Epidermal melanocyte (primary cell): ENCODE measurements around the gene SLC2A9.

Experiments used
- DNase-seq: peaks from one replicate; pipeline ENCODE4 v3.0.0; 2011; ENCODE audit warnings: low spot score; ENCODE audit not compliant: insufficient read length

The SLC2A9 gene

DNA sequence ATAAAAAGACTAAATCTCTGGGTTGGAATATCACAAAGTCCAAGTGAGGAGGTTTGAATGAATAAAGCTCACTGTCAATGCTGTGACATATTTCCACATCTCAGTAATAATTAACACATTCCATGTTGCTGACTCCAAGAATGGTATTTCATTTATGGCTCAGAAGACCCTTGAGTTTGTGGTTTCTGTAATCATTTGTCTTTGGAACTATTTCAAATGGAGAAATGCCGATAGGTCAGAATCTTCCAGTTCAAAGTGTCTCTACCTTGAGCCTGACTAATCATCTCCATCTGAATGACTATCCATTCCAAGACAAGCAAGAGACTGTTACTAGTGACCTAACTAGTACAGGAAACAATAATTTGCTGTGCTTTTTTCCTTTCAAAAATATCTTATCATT is 24.2 kb upstream of the SLC2A9 start:
- DNase-seq, result no peak

DNA sequence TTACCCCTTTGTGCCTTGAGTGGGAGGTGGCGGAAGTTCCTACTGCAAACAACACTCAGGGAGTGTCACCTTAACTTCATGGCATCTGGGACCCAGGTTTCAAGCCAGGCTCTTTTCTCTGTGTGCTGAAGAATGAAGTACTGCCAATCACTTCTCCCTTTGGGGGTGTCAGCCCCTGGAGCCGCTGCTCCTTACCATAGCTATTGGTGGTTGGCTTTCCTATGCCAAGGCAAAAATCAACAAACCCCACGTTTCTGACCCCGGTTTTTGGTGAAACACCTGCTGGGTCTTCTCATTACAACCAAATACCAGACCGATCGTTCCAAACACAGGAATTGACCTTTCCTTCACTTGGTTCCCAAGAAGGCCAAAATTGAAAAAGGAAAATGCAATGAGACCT is 19.7 kb upstream of the SLC2A9 start:
- DNase-seq, result no peak

DNA sequence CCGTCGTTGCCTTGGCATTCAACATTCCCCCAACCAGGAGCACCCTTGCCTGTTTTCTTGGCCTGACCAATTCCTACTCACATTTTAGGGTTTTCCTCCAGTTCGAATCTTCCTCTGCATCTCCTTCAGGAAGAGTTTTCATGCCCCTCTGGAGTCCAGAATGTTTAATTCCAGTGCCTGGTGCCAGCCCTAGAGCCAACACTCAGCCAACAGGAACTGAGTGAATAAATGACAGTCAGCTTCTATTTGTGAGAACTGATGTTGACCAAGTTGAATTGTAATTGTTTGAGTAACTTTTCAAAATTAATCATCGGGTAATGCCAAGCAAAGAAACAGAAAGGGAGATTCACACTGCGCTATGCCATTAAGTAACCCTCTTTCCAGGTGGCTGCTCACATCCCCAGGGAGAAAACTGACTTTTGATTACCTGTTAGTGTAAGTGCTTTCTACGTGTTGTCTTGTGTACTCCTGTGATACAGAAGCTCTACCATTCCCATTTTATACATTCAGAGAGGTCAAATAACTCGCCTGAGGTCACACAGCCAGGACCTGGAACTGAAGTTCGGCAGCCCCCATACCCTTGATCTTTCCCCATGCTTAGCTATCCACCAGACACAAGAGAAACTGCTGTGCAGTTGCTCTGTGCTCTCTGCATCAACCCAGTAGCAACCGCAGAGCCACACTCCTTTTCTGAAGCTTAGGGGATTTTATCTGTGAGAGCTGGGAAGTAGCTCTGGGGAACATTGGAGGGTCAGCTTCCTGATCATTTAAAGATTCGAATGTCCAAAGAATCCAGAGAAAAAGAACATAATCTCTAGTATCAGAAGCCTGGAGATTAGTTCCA is 19.0 kb upstream of the SLC2A9 start:
- no peak for DNase-seq

DNA sequence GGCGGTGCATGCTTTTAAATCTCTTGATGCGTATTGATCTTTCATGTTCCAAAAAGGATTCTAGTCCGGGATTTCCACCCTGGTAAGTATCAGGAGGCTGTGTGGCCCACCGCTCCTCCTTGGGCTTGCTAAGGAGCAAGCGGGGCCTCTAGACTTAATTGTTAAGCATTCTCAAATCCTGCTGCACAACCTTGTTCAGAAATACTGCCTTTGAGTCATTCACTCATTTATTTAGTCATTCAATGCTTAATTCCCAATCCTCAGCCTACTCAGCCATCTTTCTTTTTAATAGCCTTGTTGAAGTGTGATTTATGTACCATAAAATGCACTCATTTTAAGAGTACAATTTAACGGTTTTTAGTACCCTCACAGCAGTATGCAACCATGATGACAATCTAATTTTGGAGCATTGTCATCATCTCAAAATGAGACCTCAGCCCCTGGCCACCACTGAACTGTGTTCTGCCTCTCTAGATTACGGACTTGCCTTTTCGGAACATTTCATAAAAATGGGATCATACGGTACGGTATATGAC is 15.6 kb upstream of the SLC2A9 start:
- no peak for DNase-seq

DNA sequence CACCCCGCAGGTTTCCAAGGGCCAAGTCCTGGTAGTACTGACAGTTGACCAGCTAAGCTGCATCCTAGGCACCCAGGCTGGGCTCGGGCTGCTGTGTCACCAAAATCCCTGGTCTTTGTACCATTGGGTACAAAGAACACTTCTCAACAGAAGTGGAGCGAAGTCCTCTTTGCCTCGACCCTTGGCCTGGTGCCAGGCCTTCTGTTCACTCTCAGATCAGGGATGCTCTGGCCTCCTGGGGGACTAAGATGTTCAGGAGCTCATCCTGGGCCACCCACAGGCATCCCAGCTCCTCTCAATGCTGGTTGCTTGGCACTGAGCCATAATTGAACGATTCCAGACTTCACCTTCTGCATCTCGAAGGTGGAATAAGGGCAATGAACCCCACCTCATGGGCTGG is 13.8 kb upstream of the SLC2A9 start:
- no peak for DNase-seq

DNA sequence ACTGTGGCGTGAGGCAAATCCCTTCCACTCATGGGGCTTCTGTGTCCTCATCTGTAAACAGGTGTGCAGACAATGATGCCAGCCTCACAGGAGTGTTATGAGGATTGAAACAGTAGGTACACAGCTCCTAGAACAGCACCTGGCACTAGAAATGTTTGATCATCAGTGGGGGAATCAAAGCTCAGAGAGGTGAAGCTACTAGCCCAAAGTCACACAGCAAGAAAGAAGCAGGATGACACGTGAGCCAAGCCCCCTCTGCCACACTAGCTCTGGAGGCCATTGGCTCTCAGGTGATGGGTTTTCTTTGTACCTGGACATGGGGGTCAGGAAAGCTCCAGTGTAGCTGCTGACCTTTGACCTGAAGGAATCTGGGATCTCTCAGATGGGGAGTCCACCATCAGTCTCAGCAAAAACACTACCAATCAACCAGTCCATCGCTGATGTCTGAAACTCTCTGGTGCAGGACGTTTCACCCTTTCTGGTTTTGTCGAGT is 13.4 kb upstream of the SLC2A9 start:
- DNase-seq, result no peak

DNA sequence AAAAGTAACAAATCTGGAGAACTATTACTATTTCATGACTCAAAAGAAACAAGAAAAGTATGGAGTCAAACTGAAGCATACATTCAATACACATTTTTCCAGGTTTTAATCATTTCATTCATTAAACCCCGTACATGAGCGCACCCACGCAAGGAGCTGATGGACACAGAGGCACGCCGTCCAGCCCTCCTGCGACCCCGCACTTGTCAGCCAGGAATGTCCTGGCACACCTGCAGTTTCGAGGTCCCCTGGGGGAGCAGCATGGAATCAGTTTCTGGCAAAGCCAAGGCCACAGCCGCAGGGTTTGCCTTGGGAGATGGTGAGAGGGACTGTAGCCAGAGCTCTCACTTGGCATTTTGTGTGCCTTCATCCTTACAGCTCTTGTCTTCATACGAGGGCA is 12.8 kb upstream of the SLC2A9 start:
- DNase-seq, result no peak

DNA sequence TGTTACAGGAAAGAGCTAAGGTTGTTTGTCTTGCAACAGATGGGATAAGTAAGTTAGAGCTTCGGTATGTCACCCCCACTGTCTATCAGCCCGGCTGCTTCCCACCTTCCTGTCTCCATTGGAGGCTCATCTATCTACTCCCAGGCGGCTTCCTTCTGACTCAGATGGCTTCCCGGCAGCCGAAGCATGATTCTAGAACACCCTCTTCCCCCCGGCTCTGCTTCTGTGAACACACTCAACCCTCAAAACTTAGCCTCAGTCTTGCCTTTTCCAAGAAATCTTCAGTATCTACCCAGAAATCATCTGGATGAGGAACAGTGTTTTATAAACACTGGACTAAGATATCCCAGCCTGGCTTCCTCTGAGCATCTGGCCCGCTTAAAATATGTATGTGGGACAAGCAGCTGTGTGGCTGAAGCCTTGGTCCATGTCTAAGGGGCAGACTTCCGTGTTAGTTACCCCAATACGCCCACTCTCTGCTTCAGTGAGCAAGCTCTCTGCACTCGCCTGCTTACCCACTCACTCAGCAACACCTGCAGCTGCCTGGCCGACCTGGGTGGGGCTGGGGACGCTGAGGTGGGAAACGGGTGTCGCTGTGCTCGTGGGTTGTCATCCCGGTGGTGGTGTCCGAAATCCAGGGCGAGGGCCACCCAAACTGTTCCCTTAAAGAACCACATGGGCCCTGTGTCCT is 12.0 kb upstream of the SLC2A9 start:
- DNase-seq, result no peak

DNA sequence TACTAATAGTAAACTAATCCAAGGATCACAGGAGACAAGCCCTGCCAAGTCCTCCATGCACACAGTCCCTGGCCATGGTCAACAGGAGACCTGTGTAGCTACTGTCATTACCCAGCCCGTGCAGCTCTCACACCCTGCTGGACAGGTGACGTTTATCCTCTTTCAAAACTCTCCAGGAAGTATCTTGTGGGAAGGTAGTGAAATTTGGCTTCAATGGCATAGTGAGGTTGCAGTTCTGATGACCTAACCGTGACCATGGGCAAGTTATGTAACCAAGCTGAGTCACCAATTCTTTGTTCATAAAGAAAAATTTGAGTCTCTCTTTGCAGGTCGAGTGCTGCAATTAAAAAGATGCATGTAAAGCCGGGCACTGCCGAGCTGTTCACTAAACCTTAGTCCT is 11.3 kb upstream of the SLC2A9 start:
- no peak for DNase-seq

DNA sequence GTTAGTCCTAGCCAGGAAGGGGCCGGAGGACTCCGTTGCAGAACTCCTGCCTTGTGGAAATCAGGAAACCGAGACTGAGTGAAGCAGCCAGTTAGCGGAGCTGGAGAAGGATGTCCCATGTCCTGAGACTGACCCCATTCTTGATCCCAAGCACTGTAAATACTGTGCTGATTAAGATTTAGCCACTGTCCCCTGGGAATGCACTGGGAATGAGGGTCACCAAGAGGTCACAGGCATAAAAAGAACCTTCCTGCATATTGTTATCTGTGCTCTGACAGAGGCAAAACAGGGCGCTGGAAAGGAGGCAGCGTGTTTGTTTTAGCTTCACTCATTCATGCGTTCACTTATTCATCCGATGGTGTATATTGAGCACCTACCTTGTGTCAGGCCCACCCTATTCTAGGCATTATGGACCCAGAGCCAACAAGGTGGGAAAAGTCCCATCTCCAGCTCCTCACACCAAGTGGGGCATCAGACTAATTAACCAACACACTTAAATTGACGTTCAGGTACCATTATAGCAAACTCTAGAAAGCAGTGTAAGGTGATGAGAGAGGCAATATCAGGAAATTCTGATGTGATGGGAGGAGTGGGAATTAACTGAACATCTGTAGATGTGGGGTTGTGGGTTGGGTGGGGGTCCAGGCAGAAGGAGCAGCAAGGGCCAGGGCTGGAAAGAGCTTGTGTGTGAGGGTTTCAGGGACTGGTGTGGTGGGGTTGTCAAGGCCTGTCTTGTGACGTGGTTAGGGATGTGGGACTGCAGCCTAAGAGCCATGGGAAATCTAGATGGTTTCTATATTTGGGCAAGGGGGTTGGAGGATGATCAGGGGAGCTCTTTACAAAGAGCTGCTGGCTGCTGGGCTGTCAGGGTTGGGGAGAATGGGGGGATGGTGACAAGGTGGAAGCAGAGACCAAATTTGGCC is 10.6 kb upstream of the SLC2A9 start:
- DNase-seq, result no peak

DNA sequence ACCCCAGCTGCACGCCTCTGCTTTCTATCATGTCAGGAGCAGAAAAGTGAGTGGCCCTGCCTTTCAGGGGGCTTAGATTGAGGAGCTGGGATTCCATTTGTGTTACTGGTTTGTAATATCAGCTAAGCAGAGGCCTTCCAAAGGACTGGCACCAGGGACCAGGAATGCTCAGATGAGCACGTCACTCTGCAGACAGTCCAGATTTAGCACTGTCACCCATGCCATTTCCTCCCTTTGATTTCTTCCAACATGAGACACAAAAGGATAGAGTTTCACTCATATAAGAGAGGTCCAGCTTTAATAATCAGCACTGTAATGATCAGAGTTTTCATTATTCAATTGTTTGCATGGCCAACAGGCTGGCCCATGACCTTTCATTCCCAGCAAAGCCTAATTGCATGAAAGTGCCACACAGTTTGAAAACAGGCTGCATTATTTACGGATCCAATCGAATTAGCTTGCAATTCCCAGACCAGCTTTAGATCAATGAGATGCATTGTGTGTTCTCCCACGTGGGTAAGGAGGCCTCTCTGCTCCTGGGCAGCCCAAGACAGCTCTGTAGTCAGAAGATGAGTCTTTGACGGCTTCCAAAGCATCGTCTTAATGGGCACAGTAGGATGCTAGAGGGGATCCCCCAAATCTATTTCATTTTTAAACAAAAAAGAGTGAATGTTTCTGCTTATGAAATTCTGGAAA is 9.8 kb upstream of the SLC2A9 start:
- peak; percentile 85 for DNase-seq

DNA sequence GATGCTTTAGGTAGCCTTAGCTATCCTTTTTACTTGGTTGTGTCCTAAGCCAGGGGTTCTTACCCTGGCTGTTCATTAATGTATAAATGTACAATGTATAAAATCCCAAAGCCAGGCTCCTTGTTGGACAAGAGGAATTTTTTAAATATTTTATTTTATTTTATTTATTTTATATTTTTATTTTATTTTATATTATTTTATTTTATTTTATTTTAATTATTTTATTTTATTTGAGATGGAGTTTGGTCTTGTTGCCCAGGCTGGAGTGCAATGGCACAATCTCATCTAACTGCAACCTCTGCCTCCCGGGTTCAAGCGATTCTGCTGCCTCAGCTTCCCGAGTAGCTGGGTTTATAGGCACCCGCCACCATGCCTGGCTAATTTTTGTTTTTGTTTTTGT is 8.1 kb upstream of the SLC2A9 start:
- DNase-seq, result no peak

DNA sequence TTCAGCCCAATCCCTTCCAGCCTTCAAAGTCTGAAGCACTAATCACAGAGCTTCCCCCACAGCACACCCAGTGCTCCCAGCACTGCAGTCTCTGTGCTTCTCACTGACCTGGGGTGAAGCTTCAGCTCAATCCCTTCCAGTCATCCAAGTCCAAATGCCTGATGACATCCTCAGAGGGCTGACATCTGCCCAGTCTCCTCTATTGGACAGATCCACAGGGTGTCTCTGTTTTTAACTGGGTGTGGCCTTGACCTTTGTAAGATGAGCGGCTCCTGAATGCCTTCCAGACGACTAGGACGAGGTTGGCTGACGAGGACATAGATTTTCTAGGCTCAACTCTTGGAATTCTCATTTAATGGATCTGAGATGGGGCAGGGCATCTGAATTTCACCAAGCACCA is 7.6 kb upstream of the SLC2A9 start:
- no peak for DNase-seq

DNA sequence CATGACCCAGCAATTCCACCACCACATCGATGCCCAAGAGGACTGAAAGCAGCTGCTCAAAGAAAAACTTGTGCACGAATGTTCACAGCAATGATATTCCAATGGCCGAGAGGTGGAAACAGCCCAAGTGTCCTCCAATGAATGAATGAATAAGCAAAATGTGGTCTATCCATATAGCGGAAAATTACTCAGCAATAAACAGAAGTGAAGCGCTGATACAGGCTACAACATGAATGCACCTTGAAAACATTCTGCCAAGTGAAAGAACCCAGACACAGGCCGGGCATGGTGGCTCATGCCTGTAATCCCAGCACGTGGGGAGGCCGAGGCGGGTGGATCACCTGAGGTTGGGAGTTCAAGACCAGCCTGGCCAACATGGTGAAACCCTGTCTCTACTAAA is 5.2 kb upstream of the SLC2A9 start:
- DNase-seq, result no peak

DNA sequence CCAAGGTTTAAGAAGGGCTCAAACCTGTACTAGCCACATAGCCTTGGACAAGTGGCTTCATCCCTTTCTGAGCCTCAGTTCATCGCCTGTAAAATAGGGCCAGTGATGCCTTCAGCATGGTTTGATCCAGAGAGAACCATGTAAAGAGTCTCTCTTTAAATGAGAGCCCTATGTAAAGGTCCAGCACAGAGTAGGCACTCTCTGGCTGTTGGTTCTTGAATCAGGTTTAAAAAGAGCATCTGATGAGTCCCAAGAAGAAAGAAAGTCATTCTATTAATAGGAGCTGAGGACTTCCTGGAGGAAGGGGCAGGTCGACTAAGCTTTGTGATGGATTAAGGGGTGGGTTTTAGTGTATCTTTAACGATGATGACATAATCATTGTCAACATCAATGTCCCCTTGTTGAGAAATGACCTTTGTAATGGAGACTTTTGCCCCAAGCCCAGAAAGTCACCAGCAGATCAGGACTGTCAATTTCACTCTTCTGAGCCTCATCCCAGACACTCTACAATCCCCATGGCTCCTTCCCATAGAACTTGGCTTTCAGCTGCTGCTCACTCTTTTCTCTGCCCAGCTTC is 4.0 kb upstream of the SLC2A9 start:
- no peak for DNase-seq

DNA sequence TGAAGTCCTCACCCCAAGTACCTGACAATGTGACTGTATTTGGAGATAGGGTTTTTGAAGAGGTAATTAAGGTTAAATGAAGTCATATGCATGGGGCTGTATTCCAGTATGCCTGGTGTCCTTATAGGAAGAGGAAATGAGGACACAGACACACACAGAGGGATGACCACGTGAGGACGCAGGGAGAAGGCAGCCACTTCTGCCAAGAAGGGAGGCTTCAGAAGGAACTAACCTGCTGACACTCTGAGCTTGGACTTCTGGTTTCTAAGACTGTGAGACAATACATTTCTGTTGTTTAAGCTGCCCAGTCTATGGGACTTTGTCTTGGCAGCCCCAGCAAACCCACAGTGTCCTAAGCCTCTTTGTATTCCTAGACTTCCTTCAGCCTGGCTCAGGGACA is 3.0 kb upstream of the SLC2A9 start:
- DNase-seq, result no peak

DNA sequence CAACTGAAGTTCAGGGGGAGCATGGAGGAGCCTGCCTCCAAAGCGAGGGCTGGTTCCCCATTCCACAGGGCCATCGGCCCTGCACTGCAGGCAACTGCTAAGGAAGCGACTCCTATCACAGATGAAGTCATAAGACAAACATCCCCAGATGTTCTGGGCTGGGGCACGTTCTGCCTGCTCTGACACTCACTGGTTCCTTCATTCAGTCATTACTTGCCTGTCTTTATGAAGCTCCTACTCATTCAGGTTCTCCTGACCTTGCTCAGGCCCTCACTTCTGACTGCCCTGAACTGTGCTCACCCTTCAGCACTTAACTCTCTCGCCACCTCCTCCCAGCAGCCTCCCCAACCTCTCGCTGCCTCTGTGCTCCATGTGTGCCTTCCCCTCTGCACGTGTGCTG is 2.5 kb upstream of the SLC2A9 start:
- no peak for DNase-seq

DNA sequence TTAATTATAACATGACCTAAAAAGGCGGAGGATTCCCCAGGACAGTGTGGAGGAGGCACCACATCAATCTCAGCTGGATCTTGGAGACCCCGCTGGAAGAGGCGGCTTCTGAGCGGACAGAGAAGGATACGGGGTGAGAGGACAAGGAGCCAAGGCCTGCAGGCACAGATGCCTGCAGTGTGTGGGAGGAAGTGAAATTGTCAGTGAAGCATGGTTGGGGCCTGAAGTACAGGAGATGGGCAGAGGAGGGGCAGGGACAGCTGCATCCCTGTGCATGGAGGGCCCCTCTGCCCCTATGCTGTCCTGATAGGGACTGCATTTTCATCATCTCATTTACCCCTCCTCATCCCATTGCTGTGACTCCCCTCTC is 1.7 kb upstream of the SLC2A9 start:
- DNase-seq, result no peak

DNA sequence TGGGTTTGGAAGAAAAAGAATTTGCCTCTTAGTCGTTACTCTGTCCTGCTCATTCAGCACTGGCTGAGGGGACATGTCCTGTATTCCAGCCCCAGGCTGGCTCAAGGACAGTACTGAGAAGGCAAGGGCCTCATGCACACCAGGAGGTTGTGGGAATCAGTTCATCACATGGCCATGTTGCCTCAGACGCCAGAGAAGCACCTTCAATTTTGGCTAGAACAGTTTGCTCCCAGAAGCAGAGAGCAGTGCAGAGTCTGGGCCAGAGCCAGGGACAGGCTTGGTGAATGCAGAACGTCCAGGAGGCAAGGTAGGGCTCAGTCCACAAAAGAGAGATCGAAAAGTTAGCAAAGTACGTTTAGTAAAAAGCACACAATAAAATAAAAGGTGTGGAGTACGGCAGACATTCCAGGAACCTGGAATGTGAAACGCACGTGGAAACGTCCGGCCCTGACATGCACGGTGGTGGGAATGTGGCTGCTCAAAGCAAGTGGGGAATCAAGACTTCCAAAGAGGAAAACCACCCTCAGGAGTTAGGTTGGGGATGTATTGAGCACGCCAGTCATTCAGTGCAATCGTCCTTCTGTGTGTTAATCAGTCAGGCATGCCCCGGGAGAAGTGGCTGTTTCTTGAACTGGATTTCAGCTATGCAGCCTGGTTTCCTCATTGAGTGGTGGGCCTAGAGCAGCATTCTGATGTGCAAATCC is 1.2 kb upstream of the SLC2A9 start:
- no peak for DNase-seq

DNA sequence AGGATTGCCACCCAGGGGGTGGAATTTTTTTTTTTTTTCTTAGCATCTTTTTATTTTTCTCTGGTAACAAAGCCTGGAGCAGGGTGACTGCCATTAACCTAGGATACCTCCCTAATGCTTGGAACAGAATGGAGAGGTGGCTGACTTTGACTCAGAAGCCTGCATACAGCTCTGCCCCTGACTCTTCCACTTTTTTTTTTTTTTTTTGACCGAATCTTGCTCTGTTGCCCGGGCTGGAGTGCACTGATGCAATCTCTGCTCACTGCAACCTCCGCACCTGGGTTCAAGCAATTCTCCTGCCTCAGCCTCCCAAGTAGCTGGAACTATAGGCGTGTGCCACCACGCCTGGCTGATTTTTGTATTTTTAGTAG is 341 bp upstream of the SLC2A9 start:
- DNase-seq, result no peak
